OCI-LY1 (cell line): Measurements from ENCODE around the gene KHDRBS2.

Source experiments
- EZH2 ChIP-seq: fragments of 200-600 bp; sonication (generic), shearing (Covaris generic); IDR thresholded peaks from 2 replicates; pipeline ENCODE4 v1.8.0; 2017; ENCODE audit warnings: borderline replicate concordance, mixed run types, mild to moderate bottlenecking, antibody characterized with exemption, low read length, moderate library complexity, mixed read lengths
- TF ChIP-seq, protein P1 (sequence below): fragments of 200-600 bp; sonication (generic), shearing (Covaris generic); IDR thresholded peaks from 2 replicates; pipeline ENCODE4 v1.5.1; 2017; ENCODE audit warnings: mild to moderate bottlenecking, antibody characterized with exemption, low read length, moderate library complexity, mixed read lengths

DNA sequence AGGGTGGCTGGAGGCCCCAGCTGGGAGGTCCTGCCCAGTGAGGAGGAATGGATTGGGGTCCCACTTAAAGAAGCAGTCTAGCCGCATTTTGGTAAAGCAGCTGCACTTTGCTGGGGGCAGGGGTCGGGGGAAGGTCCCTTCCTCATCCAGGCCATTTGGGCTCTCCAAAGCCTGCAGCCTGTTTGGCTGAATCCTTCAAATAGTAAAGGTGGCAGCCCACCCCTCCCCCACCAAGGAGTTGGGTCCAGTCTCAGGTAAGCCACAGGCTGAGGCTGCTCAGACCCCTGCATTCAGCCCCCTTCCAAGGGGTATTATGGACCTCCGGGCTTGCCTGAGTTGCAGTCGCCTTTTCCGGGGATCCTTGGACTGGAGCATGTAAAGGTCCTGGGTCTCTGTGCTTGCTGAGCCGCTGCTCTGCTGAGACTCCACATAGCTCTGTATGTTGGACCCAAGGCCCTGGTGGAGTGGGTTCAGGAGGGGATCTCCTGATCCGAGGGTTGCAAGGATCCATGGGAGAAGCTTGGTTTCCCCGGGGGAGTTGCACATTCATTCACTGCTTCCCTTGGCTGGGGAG, 417.4 kb downstream of the KHDRBS2 start:
- TF ChIP-seq, protein P1, sequence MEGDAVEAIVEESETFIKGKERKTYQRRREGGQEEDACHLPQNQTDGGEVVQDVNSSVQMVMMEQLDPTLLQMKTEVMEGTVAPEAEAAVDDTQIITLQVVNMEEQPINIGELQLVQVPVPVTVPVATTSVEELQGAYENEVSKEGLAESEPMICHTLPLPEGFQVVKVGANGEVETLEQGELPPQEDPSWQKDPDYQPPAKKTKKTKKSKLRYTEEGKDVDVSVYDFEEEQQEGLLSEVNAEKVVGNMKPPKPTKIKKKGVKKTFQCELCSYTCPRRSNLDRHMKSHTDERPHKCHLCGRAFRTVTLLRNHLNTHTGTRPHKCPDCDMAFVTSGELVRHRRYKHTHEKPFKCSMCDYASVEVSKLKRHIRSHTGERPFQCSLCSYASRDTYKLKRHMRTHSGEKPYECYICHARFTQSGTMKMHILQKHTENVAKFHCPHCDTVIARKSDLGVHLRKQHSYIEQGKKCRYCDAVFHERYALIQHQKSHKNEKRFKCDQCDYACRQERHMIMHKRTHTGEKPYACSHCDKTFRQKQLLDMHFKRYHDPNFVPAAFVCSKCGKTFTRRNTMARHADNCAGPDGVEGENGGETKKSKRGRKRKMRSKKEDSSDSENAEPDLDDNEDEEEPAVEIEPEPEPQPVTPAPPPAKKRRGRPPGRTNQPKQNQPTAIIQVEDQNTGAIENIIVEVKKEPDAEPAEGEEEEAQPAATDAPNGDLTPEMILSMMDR = no peak
- TF ChIP-seq EZH2 = no peak
